ENCODE results near the gene CNTNAP3B. TPM values are rescaled to one million over a fixed set of nuclear protein-coding genes. Genes with fewer than 3 reads are reported as not detected.
"Not testable (repeated sequence)": the region's sequence is repeated elsewhere in the genome, so short reads cannot be mapped to it uniquely, and the experiment has no call there.

CNTNAP3B gene
- total and polyA plus RNA-seq, 10 donors: 1.6 to 31.0 (median 12.5) TPM

GRCh38 chr9:41855422-41855821, 273.8 kb downstream of the CNTNAP3B start:
- WGBS, 5 donors: no CpG with 5 or more reads among the region's 2 CpGs
- intact Hi-C loops (cut with DNase I; ENCODE audit: low total_unique reads); H3K27ac ChIP-seq; H3K36me3 ChIP-seq; H3K9me3 ChIP-seq; H3K4me3 ChIP-seq; DNase-seq; H3K27me3 ChIP-seq (replicated peaks in 1 of 7); H3K4me1 ChIP-seq: not testable (repeated sequence)

- H3K27ac ChIP-seq; intact Hi-C loops (cut with DNase I; ENCODE audit: low total_unique reads); H3K9me3 ChIP-seq; H3K4me3 ChIP-seq; H3K4me1 ChIP-seq; H3K36me3 ChIP-seq; H3K27me3 ChIP-seq (replicated peaks in 1 of 7); DNase-seq: not testable (repeated sequence)
- WGBS, 5 donors: no CpG with 5 or more reads among the region's 9 CpGs
These were observed 277.1 kb downstream of the CNTNAP3B start for GRCh38 chr9:41851848-41852740.

DNA sequence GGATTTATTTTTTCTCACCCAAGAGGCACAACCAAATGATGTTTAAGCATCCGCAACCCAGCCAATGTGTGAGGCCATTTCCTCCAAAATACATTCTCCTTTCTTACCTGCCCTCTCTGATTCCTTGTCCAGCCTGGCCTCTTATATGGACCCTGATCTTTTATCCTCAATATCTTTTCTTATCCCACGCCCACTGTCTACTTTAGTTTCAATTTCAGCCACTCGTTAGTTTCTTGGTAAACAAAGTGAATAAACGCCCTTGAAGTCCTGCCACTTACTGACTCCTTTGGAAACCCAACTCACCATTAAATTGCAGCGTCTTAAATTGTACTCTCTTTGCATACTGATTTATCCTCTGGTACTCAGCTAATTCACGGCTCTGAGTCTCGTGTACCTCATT, 281.4 kb downstream of the CNTNAP3B start:
- H3K9me3 ChIP-seq; H3K4me3 ChIP-seq; H3K27ac ChIP-seq; intact Hi-C loops (cut with DNase I; ENCODE audit: low total_unique reads); DNase-seq; H3K27me3 ChIP-seq (replicated peaks in 1 of 7); H3K4me1 ChIP-seq; H3K36me3 ChIP-seq: not testable (repeated sequence)
- no CpG with 5 or more reads among the region's 7 CpGs for WGBS, 5 donors

Small RNA genes lying within 50 kb of the gene (small RNA-seq; reads per million reads assigned to genes)
- gene RN7SL343P: 0 reads per million in 4 donors

Other genes with a start within 250 kb of the CNTNAP3B start
- not detected for gene SPATA31A6, start 54.2 kb upstream of the CNTNAP3B start, total RNA-seq
- gene SPATA31A6, start 54.2 kb upstream of the CNTNAP3B start, polyA plus RNA-seq: not detected

Data from spleen (tissue), 11 donors.